IMR-90 (cell line): Measurements from ENCODE around the gene RHOBTB1. TPM values are rescaled to one million over a fixed set of nuclear protein-coding genes. Genes with fewer than 3 reads are reported as not detected.

Source experiments
- ATAC-seq: fragments of 200-7000 bp; cut with Tn5 transposase; 2 replicates; pipeline ENCODE4 v1.9.1; 2020; ENCODE audit warnings: low read depth, mild to moderate bottlenecking, moderate library complexity
- BruUV-seq: library from RNA; stranded (reverse); fragments of 400-500 nt; replicated peaks from 2 replicates; lab custom pipeline; 2021; lab: Mats Ljungman, UMichigan
- CTCF ChIA-PET: fragments of 300-600 bp; formaldehyde crosslinking; extraction: SDS; loops from one replicate; lab custom pipeline; 2021; ENCODE audit warnings: antibody characterized with exemption; lab: Yijun Ruan, JAX
- POLR2A ChIA-PET: fragments of 300-600 bp; sonication (Branson Sonifier 250); formaldehyde crosslinking; loops from one replicate; lab custom pipeline; 2022; ENCODE audit warnings: antibody characterized with exemption; ENCODE audit not compliant: unreplicated experiment; lab: Charles Lee
- DNase-seq: peaks from one replicate; pipeline ENCODE4 v3.0.0; 2013
- H2AFZ ChIP-seq: replicated peaks from 2 replicates; pipeline ENCODE3; 2013; ENCODE audit warnings: low read length, mild to moderate bottlenecking; ENCODE audit not compliant: poor library complexity
- H2AK5ac ChIP-seq: 2 replicates; pipeline ENCODE4 v1.6.1; 2013; ENCODE audit warnings: low read depth, low read length, inconsistent platforms
- H2AK9ac ChIP-seq: replicated peaks from 2 replicates; pipeline ENCODE3; 2013; ENCODE audit warnings: mild to moderate bottlenecking, low read depth, low read length, moderate library complexity; ENCODE audit not compliant: poor library complexity
- H2BK120ac ChIP-seq: 2 replicates; pipeline ENCODE4 v1.6.1; 2013; ENCODE audit warnings: low read depth, low read length, inconsistent platforms
- H2BK15ac ChIP-seq: 3 replicates; pipeline ENCODE4 v1.6.1; 2013; ENCODE audit warnings: low read depth, low read length, inconsistent platforms
- H2BK20ac ChIP-seq: 2 replicates; pipeline ENCODE4 v1.6.1; 2013; ENCODE audit warnings: low read depth, mild to moderate bottlenecking, inconsistent platforms, low read length, moderate library complexity
- H2BK5ac ChIP-seq: 2 replicates; pipeline ENCODE4 v1.6.1; 2013; ENCODE audit warnings: mild to moderate bottlenecking, low read depth, low read length, inconsistent platforms; ENCODE audit not compliant: poor library complexity, severe bottlenecking
- H3K14ac ChIP-seq: replicated peaks from 2 replicates; pipeline ENCODE4 v1.6.1; 2013; ENCODE audit warnings: low read depth, low read length, inconsistent platforms
- H3K18ac ChIP-seq: 2 replicates; pipeline ENCODE4 v1.6.1; 2013; ENCODE audit warnings: low read depth, low read length, control low read depth
- H3K23ac ChIP-seq: 2 replicates; pipeline ENCODE4 v1.6.1; 2013; ENCODE audit warnings: low read depth, low read length, inconsistent platforms
- H3K27ac ChIP-seq: 2 replicates; pipeline ENCODE4 v1.5.1; 2013; ENCODE audit warnings: mild to moderate bottlenecking, control low read depth, low read length; ENCODE audit not compliant: insufficient read depth
- H3K27me3 ChIP-seq: 2 replicates; pipeline ENCODE4 v1.6.1; 2013; ENCODE audit warnings: low read length; ENCODE audit not compliant: control insufficient read depth, insufficient read depth
- H3K36me3 ChIP-seq: 2 replicates; pipeline ENCODE4 v1.6.1; 2013; ENCODE audit warnings: low read length, mixed read lengths; ENCODE audit not compliant: control insufficient read depth, insufficient read depth
- H3K4ac ChIP-seq: 2 replicates; pipeline ENCODE4 v1.6.1; 2013; ENCODE audit warnings: low read depth, low read length, inconsistent platforms
- H3K4me1 ChIP-seq: 2 replicates; pipeline ENCODE4 v1.6.1; 2013; ENCODE audit warnings: low read length, mixed read lengths; ENCODE audit not compliant: control insufficient read depth, insufficient read depth
- H3K4me2 ChIP-seq: 2 replicates; pipeline ENCODE4 v1.6.1; 2013; ENCODE audit warnings: low read depth, mild to moderate bottlenecking, control low read depth, low read length, moderate library complexity
- H3K4me3 ChIP-seq: 2 replicates; pipeline ENCODE4 v1.5.1; 2013; ENCODE audit warnings: low read depth, mild to moderate bottlenecking, control low read depth, low read length, moderate library complexity; ENCODE audit not compliant: insufficient read depth
- H3K56ac ChIP-seq: 2 replicates; pipeline ENCODE4 v1.6.1; 2013; ENCODE audit warnings: low read length, inconsistent platforms; ENCODE audit not compliant: insufficient read depth; ENCODE audit errors: extremely low read depth
- H3K79me1 ChIP-seq, 2 experiments: 2 replicates each; pipeline ENCODE4 v1.6.1; 2013; ENCODE audit warnings: low read length in 2 of 2, inconsistent platforms in 1 of 2, low read depth in 1 of 2
- H3K9ac ChIP-seq: 2 replicates; pipeline ENCODE4 v1.6.1; 2013; ENCODE audit warnings: low read depth, low read length, control low read depth
- H3K9me1 ChIP-seq: 2 replicates; pipeline ENCODE4 v1.6.1; 2013; ENCODE audit warnings: low read length, inconsistent platforms; ENCODE audit not compliant: insufficient read depth
- H3K9me3 ChIP-seq: 2 replicates; pipeline ENCODE4 v1.6.1; 2013; ENCODE audit warnings: low read length; ENCODE audit not compliant: control insufficient read depth, insufficient read depth
- H4K20me1 ChIP-seq: 2 replicates; pipeline ENCODE4 v1.6.1; 2013; ENCODE audit warnings: low read length, inconsistent platforms; ENCODE audit not compliant: insufficient read depth
- H4K5ac ChIP-seq: 2 replicates; pipeline ENCODE4 v1.6.1; 2013; ENCODE audit warnings: mild to moderate bottlenecking, low read depth, low read length, control low read depth
- H4K8ac ChIP-seq, 2 experiments: 2 replicates each; pipeline ENCODE4 v1.6.1; 2013; ENCODE audit warnings: low read depth in 2 of 2, low read length in 2 of 2, control low read depth in 1 of 2, inconsistent platforms in 1 of 2
- H4K91ac ChIP-seq: 2 replicates; pipeline ENCODE4 v1.6.1; 2013; ENCODE audit warnings: low read depth, low read length, inconsistent platforms; ENCODE audit not compliant: insufficient read depth
- MAFK ChIP-seq: IDR thresholded peaks from 2 replicates; pipeline ENCODE4 v1.6.1; 2012; ENCODE audit warnings: low read depth, low read length, improper control_type of control experiment
- MXI1 ChIP-seq: IDR thresholded peaks from 2 replicates; pipeline ENCODE4 v1.6.1; 2012; ENCODE audit warnings: low read depth, mild to moderate bottlenecking, low read length, moderate library complexity, borderline replicate concordance
- NFE2L2 ChIP-seq: fragments of 150-350 bp; IDR thresholded peaks from 2 replicates; pipeline ENCODE4 v1.6.1; 2016; ENCODE audit warnings: low read depth, mild to moderate bottlenecking, low read length
- POLR2A ChIP-seq: IDR thresholded peaks from 2 replicates; pipeline ENCODE4 v1.6.1; 2012; ENCODE audit warnings: mild to moderate bottlenecking, low read depth, low read length
- RCOR1 ChIP-seq: IDR thresholded peaks from 2 replicates; pipeline ENCODE4 v1.6.1; 2012; ENCODE audit warnings: mild to moderate bottlenecking, low read length, improper control_type of control experiment; ENCODE audit not compliant: insufficient replicate concordance
- dilution Hi-C: fragments of 300-500 bp; cut with HindIII; formaldehyde crosslinking; loops from one replicate; pipeline ENCODE4 v1.14.3; 2018; ENCODE audit warnings: low sequenced_read_pairs; ENCODE audit not compliant: unreplicated experiment
- in situ Hi-C: fragments of 300-500 bp; cut with MboI; formaldehyde crosslinking; loops from 3 replicates; pipeline ENCODE4 v1.14.3; 2019; ENCODE audit warnings: low sequenced_read_pairs, inconsistent platforms, mixed read lengths
- intact Hi-C: fragments of 100-400 bp; cut with micrococcal nuclease; formaldehyde crosslinking; loops from 2 replicates; pipeline ENCODE4 v1.10.0; 2022
- polyA plus RNA-seq, 3 experiments: library from polyadenylated mRNA; depleted of rRNA; stranded (reverse); fragments of >200 nt; gene quantifications; 2 replicates each; pipeline ENCODE4 v1.2.3, GENCODE V29; 2012; ENCODE audit warnings: low replicate concordance in 1 of 3
- total RNA-seq: library from RNA; depleted of rRNA; stranded (reverse); fragments of >200 nt; gene quantifications from 2 replicates; pipeline ENCODE4 v1.2.3, GENCODE V29; 2012
- TF ChIP-seq, protein P1 (sequence below): conservative IDR thresholded peaks from 2 replicates; pipeline ENCODE4 v1.5.1; 2012; ENCODE audit warnings: mild to moderate bottlenecking, low read depth, low read length, improper control_type of control experiment
- TF ChIP-seq, protein P2 (sequence below): fragments of 150-350 bp; IDR thresholded peaks from 2 replicates; pipeline ENCODE4 v1.6.1; 2016; ENCODE audit warnings: low read depth, mild to moderate bottlenecking, low read length, moderate library complexity, borderline replicate concordance

RHOBTB1 gene
- total and polyA plus RNA-seq, 2 of the 4 experiments (the other 2 are of a cell fraction): 8.9 to 15.2 TPM

DNA sequence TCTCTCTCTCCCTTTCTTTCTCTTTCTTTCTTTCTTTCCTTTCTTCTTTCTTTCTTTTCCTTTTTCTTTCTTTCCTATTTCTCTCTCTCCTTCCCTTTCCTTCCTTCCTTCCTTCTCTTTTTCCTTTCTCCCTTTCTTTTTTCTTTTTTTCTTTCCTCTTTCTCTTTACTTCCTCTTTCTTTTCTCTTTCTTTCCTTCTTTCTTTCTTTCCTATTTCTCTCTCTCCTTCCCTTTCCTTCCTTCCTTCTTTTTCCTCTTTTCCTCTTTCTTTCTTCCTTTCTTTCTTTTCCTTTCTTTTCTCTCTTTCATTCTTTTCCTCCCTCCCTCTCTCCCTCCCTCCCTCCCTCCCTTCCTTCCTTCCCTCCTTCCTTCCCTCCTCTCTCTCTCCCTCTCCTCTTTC lies 81.5 kb downstream of the RHOBTB1 start:
- Histone ChIP-seq H3K4me2 (no peak overlapping the region), H4K20me1 (no peaks in the 10 kb centered on the region), H3K9me3 (no peaks in the 10 kb centered on the region), H3K56ac (no peak overlapping the region), H3K79me1 (no peaks in the 10 kb centered on the region), H2BK20ac (no peak overlapping the region), H4K5ac (no peak overlapping the region), H4K8ac (no peak overlapping the region), H3K4ac (no peak overlapping the region), H2AK5ac (no peak overlapping the region), H3K27ac (no peak overlapping the region), H2BK15ac (no peak overlapping the region), H2BK5ac (no peak overlapping the region), H3K9me1 (no peaks in the 10 kb centered on the region), H3K36me3 (no peaks in the 10 kb centered on the region), H3K4me3 (no peak overlapping the region), H2AFZ (no peak overlapping the region), H3K14ac (no peak overlapping the region), H2AK9ac (no peak overlapping the region), H2BK120ac (no peak overlapping the region), H3K9ac (no peak overlapping the region), H3K4me1 (no peaks in the 10 kb centered on the region), H3K27me3 (no peaks in the 10 kb centered on the region), H3K23ac (no peak overlapping the region), H3K18ac (no peak overlapping the region), H4K91ac (no peak overlapping the region)
- BruUV-seq: no TSS peak
- CTCF ChIA-PET: no interaction called here
- ATAC-seq: no peak
- DNase-seq: no peak
- dilution Hi-C loops (no loop called here), intact Hi-C loops (no loop called here), in situ Hi-C loops (no loop called here)
- TF ChIP-seq NFE2L2 (no peak), RCOR1 (no peak), MAFK (no peak), POLR2A (no peak), MXI1 (no peak)
- TF ChIP-seq, protein P1, sequence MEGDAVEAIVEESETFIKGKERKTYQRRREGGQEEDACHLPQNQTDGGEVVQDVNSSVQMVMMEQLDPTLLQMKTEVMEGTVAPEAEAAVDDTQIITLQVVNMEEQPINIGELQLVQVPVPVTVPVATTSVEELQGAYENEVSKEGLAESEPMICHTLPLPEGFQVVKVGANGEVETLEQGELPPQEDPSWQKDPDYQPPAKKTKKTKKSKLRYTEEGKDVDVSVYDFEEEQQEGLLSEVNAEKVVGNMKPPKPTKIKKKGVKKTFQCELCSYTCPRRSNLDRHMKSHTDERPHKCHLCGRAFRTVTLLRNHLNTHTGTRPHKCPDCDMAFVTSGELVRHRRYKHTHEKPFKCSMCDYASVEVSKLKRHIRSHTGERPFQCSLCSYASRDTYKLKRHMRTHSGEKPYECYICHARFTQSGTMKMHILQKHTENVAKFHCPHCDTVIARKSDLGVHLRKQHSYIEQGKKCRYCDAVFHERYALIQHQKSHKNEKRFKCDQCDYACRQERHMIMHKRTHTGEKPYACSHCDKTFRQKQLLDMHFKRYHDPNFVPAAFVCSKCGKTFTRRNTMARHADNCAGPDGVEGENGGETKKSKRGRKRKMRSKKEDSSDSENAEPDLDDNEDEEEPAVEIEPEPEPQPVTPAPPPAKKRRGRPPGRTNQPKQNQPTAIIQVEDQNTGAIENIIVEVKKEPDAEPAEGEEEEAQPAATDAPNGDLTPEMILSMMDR: no peak
- TF ChIP-seq, protein P2, sequence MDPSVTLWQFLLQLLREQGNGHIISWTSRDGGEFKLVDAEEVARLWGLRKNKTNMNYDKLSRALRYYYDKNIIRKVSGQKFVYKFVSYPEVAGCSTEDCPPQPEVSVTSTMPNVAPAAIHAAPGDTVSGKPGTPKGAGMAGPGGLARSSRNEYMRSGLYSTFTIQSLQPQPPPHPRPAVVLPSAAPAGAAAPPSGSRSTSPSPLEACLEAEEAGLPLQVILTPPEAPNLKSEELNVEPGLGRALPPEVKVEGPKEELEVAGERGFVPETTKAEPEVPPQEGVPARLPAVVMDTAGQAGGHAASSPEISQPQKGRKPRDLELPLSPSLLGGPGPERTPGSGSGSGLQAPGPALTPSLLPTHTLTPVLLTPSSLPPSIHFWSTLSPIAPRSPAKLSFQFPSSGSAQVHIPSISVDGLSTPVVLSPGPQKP: no peak
- POLR2A ChIA-PET: no interaction called here
